ENCODE data around the gene FADS1.
A peak's percentile ranks its signal among the peaks of the same experiment; 100 is the strongest.

Gene FADS1

GRCh38 chr11:61844909-61845565 lies 28.2 kb upstream of the FADS1 start:
- H3K9me3 ChIP-seq (ENCODE audit: control insufficient read depth, low read length), result no peaks in the 10 kb centered on the region
- peaks cover 100% of the 10 kb centered on the region for H3K36me3 ChIP-seq (ENCODE audit: control insufficient read depth, insufficient read depth, low read length)
- no peak overlapping the region for H3K4me3 ChIP-seq (ENCODE audit: extremely low read depth, insufficient read depth, low read length, poor library complexity, severe bottlenecking)
- no peaks in the 10 kb centered on the region for H3K4me1 ChIP-seq (ENCODE audit: control insufficient read depth, insufficient read depth, low read length, poor library complexity, severe bottlenecking)
- no peak overlapping the region for H3K27ac ChIP-seq (ENCODE audit: low read depth, low read length, severe bottlenecking)
- 89 to 91% methylated on average over 10 to 15 of the region's 16 CpGs for WGBS, 2 experiments (ENCODE audit: insufficient coverage in 2 of 2)

- Histone ChIP-seq H3K36me3 (ENCODE audit: control insufficient read depth, insufficient read depth, low read length) (peaks cover 100% of the 10 kb centered on the region), H3K4me3 (ENCODE audit: extremely low read depth, insufficient read depth, low read length, poor library complexity, severe bottlenecking) (no peak overlapping the region), H3K27ac (ENCODE audit: low read depth, low read length, severe bottlenecking) (no peak overlapping the region), H3K4me1 (ENCODE audit: control insufficient read depth, insufficient read depth, low read length, poor library complexity, severe bottlenecking) (no peaks in the 10 kb centered on the region), H3K9me3 (ENCODE audit: control insufficient read depth, low read length) (no peaks in the 10 kb centered on the region)
- 97 to 99% methylated on average over 6 to 7 of the region's 7 CpGs for WGBS, 2 experiments (ENCODE audit: insufficient coverage in 2 of 2)
Observed at GRCh38 chr11:61842528-61842820, 25.7 kb upstream of the FADS1 start.

- no peaks in the 10 kb centered on the region for H3K9me3 ChIP-seq (ENCODE audit: control insufficient read depth, low read length)
- H3K4me1 ChIP-seq (ENCODE audit: control insufficient read depth, insufficient read depth, low read length, poor library complexity, severe bottlenecking), result no peaks in the 10 kb centered on the region
- H3K27ac ChIP-seq (ENCODE audit: low read depth, low read length, severe bottlenecking), result peak overlapping the region; percentile 16
- WGBS, 2 experiments (ENCODE audit: insufficient coverage in 2 of 2), result 97 to 98% methylated on average over 8 to 12 of the region's 12 CpGs
- peaks cover 100% of the 10 kb centered on the region for H3K36me3 ChIP-seq (ENCODE audit: control insufficient read depth, insufficient read depth, low read length)
- H3K4me3 ChIP-seq (ENCODE audit: extremely low read depth, insufficient read depth, low read length, poor library complexity, severe bottlenecking), result no peak overlapping the region
Observed at GRCh38 chr11:61841636-61842527, 25.1 kb upstream of the FADS1 start.

- Histone ChIP-seq H3K9me3 (ENCODE audit: control insufficient read depth, low read length) (no peaks in the 10 kb centered on the region), H3K4me3 (ENCODE audit: extremely low read depth, insufficient read depth, low read length, poor library complexity, severe bottlenecking) (no peak overlapping the region), H3K36me3 (ENCODE audit: control insufficient read depth, insufficient read depth, low read length) (peaks cover 95% of the 10 kb centered on the region), H3K4me1 (ENCODE audit: control insufficient read depth, insufficient read depth, low read length, poor library complexity, severe bottlenecking) (no peaks in the 10 kb centered on the region), H3K27ac (ENCODE audit: low read depth, low read length, severe bottlenecking) (no peak overlapping the region)
- 96 to 98% methylated on average over 7 of the region's 7 CpGs for WGBS, 2 experiments (ENCODE audit: insufficient coverage in 2 of 2)
Observed at GRCh38 chr11:61840371-61840770, 23.6 kb upstream of the FADS1 start.

GRCh38 chr11:61839742-61840141 lies 22.9 kb upstream of the FADS1 start:
- Histone ChIP-seq H3K4me1 (ENCODE audit: control insufficient read depth, insufficient read depth, low read length, poor library complexity, severe bottlenecking) (peaks cover 6% of the 10 kb centered on the region), H3K27ac (ENCODE audit: low read depth, low read length, severe bottlenecking) (no peak overlapping the region), H3K9me3 (ENCODE audit: control insufficient read depth, low read length) (no peaks in the 10 kb centered on the region), H3K4me3 (ENCODE audit: extremely low read depth, insufficient read depth, low read length, poor library complexity, severe bottlenecking) (no peak overlapping the region), H3K36me3 (ENCODE audit: control insufficient read depth, insufficient read depth, low read length) (peaks cover 89% of the 10 kb centered on the region)
- WGBS, 2 experiments (ENCODE audit: insufficient coverage in 2 of 2), result 100% methylated on average over 1 of the region's 2 CpGs

- H3K4me3 ChIP-seq (ENCODE audit: extremely low read depth, insufficient read depth, low read length, poor library complexity, severe bottlenecking), result no peak overlapping the region
- 97% methylated on average over 4 to 6 of the region's 10 CpGs for WGBS, 2 experiments (ENCODE audit: insufficient coverage in 2 of 2)
- peaks cover 12% of the 10 kb centered on the region for H3K4me1 ChIP-seq (ENCODE audit: control insufficient read depth, insufficient read depth, low read length, poor library complexity, severe bottlenecking)
- peaks cover 84% of the 10 kb centered on the region for H3K36me3 ChIP-seq (ENCODE audit: control insufficient read depth, insufficient read depth, low read length)
- no peak overlapping the region for H3K27ac ChIP-seq (ENCODE audit: low read depth, low read length, severe bottlenecking)
- no peaks in the 10 kb centered on the region for H3K9me3 ChIP-seq (ENCODE audit: control insufficient read depth, low read length)
Observed at GRCh38 chr11:61838921-61839320, 22.1 kb upstream of the FADS1 start.

- Histone ChIP-seq H3K4me1 (ENCODE audit: control insufficient read depth, insufficient read depth, low read length, poor library complexity, severe bottlenecking) (peaks cover 17% of the 10 kb centered on the region), H3K27ac (ENCODE audit: low read depth, low read length, severe bottlenecking) (no peak overlapping the region), H3K9me3 (ENCODE audit: control insufficient read depth, low read length) (no peaks in the 10 kb centered on the region), H3K36me3 (ENCODE audit: control insufficient read depth, insufficient read depth, low read length) (peaks cover 84% of the 10 kb centered on the region), H3K4me3 (ENCODE audit: extremely low read depth, insufficient read depth, low read length, poor library complexity, severe bottlenecking) (no peak overlapping the region)
- WGBS, 2 experiments (ENCODE audit: insufficient coverage in 2 of 2), result 95 to 99% methylated on average over 4 to 5 of the region's 5 CpGs
Observed at GRCh38 chr11:61838501-61838900, 21.7 kb upstream of the FADS1 start.

GRCh38 chr11:61837411-61838005 lies 20.7 kb upstream of the FADS1 start:
- Histone ChIP-seq H3K9me3 (ENCODE audit: control insufficient read depth, low read length) (no peaks in the 10 kb centered on the region), H3K4me1 (ENCODE audit: control insufficient read depth, insufficient read depth, low read length, poor library complexity, severe bottlenecking) (peaks cover 27% of the 10 kb centered on the region), H3K27ac (ENCODE audit: low read depth, low read length, severe bottlenecking) (no peak overlapping the region), H3K36me3 (ENCODE audit: control insufficient read depth, insufficient read depth, low read length) (peaks cover 84% of the 10 kb centered on the region), H3K4me3 (ENCODE audit: extremely low read depth, insufficient read depth, low read length, poor library complexity, severe bottlenecking) (no peak overlapping the region)
- 98 to 100% methylated on average over 13 to 15 of the region's 15 CpGs for WGBS, 2 experiments (ENCODE audit: insufficient coverage in 2 of 2)

- Histone ChIP-seq H3K27ac (ENCODE audit: low read depth, low read length, severe bottlenecking) (no peak overlapping the region), H3K36me3 (ENCODE audit: control insufficient read depth, insufficient read depth, low read length) (peaks cover 84% of the 10 kb centered on the region), H3K4me1 (ENCODE audit: control insufficient read depth, insufficient read depth, low read length, poor library complexity, severe bottlenecking) (peaks cover 39% of the 10 kb centered on the region), H3K9me3 (ENCODE audit: control insufficient read depth, low read length) (no peaks in the 10 kb centered on the region), H3K4me3 (ENCODE audit: extremely low read depth, insufficient read depth, low read length, poor library complexity, severe bottlenecking) (no peak overlapping the region)
- WGBS, 2 experiments (ENCODE audit: insufficient coverage in 2 of 2), result 88 to 93% methylated on average over 7 to 8 of the region's 8 CpGs
Observed at GRCh38 chr11:61836193-61836592, 19.4 kb upstream of the FADS1 start.

GRCh38 chr11:61834278-61835048 lies 17.7 kb upstream of the FADS1 start:
- H3K36me3 ChIP-seq (ENCODE audit: control insufficient read depth, insufficient read depth, low read length), result peaks cover 84% of the 10 kb centered on the region

More at GRCh38 chr11:61834278-61835048, 17.7 kb upstream of the FADS1 start:
- 50 to 55% methylated on average over 10 to 11 of the region's 12 CpGs for WGBS, 2 experiments (ENCODE audit: insufficient coverage in 2 of 2)
- peak overlapping the region; percentile 90 for H3K27ac ChIP-seq (ENCODE audit: low read depth, low read length, severe bottlenecking)
- H3K9me3 ChIP-seq (ENCODE audit: control insufficient read depth, low read length), result no peaks in the 10 kb centered on the region
- H3K4me3 ChIP-seq (ENCODE audit: extremely low read depth, insufficient read depth, low read length, poor library complexity, severe bottlenecking), result peak overlapping the region; percentile 1
- peaks cover 49% of the 10 kb centered on the region for H3K4me1 ChIP-seq (ENCODE audit: control insufficient read depth, insufficient read depth, low read length, poor library complexity, severe bottlenecking)
